C4-2B (cell line): ENCODE results near the gene MCRS1.

Source experiments
- CTCF ChIP-seq: fragments of 450-650 bp; conservative IDR thresholded peaks from 2 replicates; pipeline ENCODE4 v1.5.1; 2017; ENCODE audit warnings: mild to moderate bottlenecking
- ZFX ChIP-seq: fragments of 450-650 bp; IDR thresholded peaks from 2 replicates; pipeline ENCODE4 v1.6.1; 2017

GRCh38 chr12:49552014-49552413, 15.9 kb downstream of the MCRS1 start:
- TF ChIP-seq CTCF (no peak), ZFX (no peak)
